Measurements from ENCODE around the gene CPA4.

Gene CPA4

GRCh38 chr7:130275826-130276297, 17.1 kb upstream of the CPA4 start:
- peak; percentile 29 for DNase-seq

GRCh38 chr7:130276796-130277762, 15.9 kb upstream of the CPA4 start:
- DNase-seq: no peak

GRCh38 chr7:130277763-130278643, 15.0 kb upstream of the CPA4 start:
- DNase-seq: peak; percentile 89

GRCh38 chr7:130278860-130279259, 14.1 kb upstream of the CPA4 start:
- no peak for DNase-seq

- DNase-seq: no peak
These were observed 13.7 kb upstream of the CPA4 start for GRCh38 chr7:130279286-130279685.

- no peak for DNase-seq
These were observed 13.1 kb upstream of the CPA4 start for GRCh38 chr7:130279906-130280305.

- DNase-seq: no peak
These were observed 11.7 kb upstream of the CPA4 start for GRCh38 chr7:130281260-130281659.

GRCh38 chr7:130286881-130287280, 6.1 kb upstream of the CPA4 start:
- no peak for DNase-seq

GRCh38 chr7:130288168-130288567, 4.8 kb upstream of the CPA4 start:
- no peak for DNase-seq

- DNase-seq: no peak
These were observed 4.1 kb upstream of the CPA4 start for GRCh38 chr7:130288829-130289228.

- no peak for DNase-seq
These were observed 3.5 kb upstream of the CPA4 start for GRCh38 chr7:130289478-130289877.

GRCh38 chr7:130290745-130291144, 2.2 kb upstream of the CPA4 start:
- DNase-seq: no peak

GRCh38 chr7:130293521-130293920, 560 bp downstream of the CPA4 start:
- DNase-seq: no peak

- DNase-seq: no peak
These were observed 1.4 kb downstream of the CPA4 start for GRCh38 chr7:130294314-130294713.

GRCh38 chr7:130296221-130296951, 3.4 kb downstream of the CPA4 start:
- no peak for DNase-seq

- no peak for DNase-seq
These were observed 4.9 kb downstream of the CPA4 start for GRCh38 chr7:130297628-130298543.

GRCh38 chr7:130298544-130299326, 5.8 kb downstream of the CPA4 start:
- DNase-seq: no peak

- DNase-seq: no peak
These were observed 6.9 kb downstream of the CPA4 start for GRCh38 chr7:130299866-130300265.

- no peak for DNase-seq
These were observed 8.6 kb downstream of the CPA4 start for GRCh38 chr7:130301501-130302020.

- DNase-seq: no peak
These were observed 9.7 kb downstream of the CPA4 start for GRCh38 chr7:130302649-130303048.

GRCh38 chr7:130303127-130303526, 10.2 kb downstream of the CPA4 start:
- DNase-seq: no peak
